NB4 (cell line): ENCODE measurements around the gene NLGN3.

ENCODE experiments used
- CTCF ChIP-seq: IDR thresholded peaks from one replicate; pipeline ENCODE4 v1.5.1; 2012; ENCODE audit warnings: low read depth, low read length
- MYC ChIP-seq: IDR thresholded peaks from 2 replicates; pipeline ENCODE4 v1.6.1; 2011; ENCODE audit warnings: low read depth, low read length
- POLR2A ChIP-seq: IDR thresholded peaks from 2 replicates; pipeline ENCODE4 v1.6.1; 2011; ENCODE audit warnings: mild to moderate bottlenecking; ENCODE audit not compliant: insufficient read length; ENCODE audit errors: extremely low read depth

DNA sequence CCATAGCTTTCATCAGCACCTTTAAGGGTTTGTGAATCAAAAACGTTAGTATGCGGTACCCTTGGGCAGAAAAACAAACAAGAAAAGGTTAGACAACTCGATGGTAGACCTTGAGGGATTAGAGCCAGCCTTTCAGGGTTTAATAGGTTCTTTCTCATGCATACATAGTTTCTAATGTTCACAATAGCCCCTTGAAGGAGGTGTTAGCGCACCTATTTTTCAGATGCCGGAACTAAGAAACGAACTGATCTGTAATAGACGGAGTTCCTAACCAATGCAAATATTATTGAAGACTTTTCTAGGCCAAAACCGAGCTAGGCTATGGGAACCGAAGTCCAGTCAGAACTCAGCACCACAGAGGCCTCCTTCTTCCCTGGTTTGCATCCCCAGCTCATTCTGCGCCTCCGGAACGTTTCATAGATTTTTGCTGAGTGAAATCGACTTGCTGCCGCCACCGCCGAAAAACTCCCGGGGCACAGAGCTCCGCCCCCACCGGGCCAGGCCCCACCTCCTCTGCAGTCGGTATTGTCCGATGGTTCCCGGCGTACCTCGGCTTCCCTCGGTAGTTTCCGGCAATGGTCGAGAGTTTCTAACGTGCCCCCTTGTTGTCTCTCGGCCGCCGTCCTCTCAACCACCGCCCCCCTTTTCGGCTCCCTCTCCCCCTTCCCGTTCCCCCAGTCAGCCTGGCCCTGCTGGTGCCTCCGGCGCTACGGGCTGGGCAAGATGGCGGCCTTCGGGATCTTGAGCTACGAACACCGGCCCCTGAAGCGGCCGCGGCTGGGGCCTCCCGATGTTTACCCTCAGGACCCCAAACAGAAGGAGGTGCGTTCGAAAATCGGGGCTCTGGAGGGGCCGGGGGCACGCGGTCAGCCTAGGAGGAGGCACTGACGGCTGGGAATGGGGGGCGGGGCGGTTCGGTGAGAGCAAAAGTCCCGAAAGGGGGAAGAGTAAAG is 26.3 kb upstream of the NLGN3 start, which contains the start of gene MED12:
- TF ChIP-seq CTCF (no peak), POLR2A (peak; percentile 61), MYC (no peak)
